ENCODE measurements around the gene PSMA6. TPM values are rescaled to one million over a fixed set of nuclear protein-coding genes. Genes with fewer than 3 reads are reported as not detected.
A peak's percentile ranks its signal among the peaks of the same experiment; 100 is the strongest.
"Not testable (repeated sequence)": the region's sequence is repeated elsewhere in the genome, so short reads cannot be mapped to it uniquely, and the experiment has no call there.

The PSMA6 gene
- polyA plus RNA-seq, 1 donor (not counting 4 experiments of a cell fraction or from before 2014, with no cell fraction given) = 326 TPM

DNA sequence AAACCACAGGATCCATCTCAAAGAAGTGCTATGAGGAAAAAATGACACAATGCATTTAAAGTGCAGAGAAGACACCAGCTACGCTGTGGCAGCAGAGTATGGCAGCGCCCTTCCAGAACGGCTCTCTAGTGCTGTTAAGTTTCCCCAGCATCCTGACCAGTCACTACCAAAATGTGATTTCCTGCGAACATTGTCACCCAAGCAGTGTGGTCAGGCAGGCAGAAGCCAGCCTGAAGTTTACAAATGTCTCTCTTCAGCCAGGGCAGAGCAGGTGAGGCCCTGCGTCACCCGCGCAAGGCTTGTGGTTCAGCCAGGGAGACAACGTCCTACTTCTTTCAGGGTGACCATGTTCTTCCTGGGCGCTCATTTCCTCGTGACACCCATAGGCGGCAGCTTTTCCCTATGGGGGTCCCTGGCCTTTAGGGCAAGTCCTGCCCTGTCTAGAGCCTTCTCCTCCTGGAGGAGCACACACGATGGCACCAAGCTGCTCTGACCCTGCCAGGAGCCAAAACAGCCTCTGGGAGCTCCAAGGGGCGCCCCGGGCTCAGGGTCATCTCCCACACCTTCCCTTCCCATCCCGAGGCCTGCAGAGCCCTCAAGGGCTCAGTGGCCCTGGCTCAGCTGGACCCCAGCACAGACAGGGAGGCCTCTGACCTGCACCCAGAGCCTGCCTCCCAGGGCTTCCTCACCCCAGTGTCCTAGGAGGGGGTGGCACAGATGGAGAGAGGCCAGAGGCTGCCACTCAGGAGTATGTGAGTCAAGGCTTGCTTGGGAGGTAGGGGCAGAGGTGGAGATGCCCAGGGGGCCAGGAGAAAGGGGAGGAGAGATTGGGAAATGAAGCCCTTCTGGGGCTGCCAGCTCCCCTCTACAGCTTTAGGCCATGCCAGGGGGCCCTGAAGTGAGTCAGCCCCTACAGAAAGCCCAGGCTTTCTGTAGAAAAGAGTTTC is 41.9 kb downstream of the PSMA6 start:
- DNase-seq (ENCODE audit: low read depth, low spot score) = no peak
- dilution Hi-C loops (cut with MboI; ENCODE audit: extremely low pct_ligation_motif_present, low sequenced_read_pairs) = no loop called here
- Histone ChIP-seq H3K4me1 (ENCODE audit: control insufficient read depth, extremely low read depth, insufficient read depth, low read length) (peaks cover 62% of the 10 kb centered on the region), H3K27me3 (ENCODE audit: control insufficient read depth, extremely low read depth, insufficient read depth, low read length) (no peaks in the 10 kb centered on the region), H3K27ac (ENCODE audit: control insufficient read depth, insufficient read depth, low read length) (peak overlapping the region; percentile 95), H3K9me3 (ENCODE audit: control insufficient read depth, low read depth, low read length) (no peaks in the 10 kb centered on the region), H3K4me3 (ENCODE audit: control insufficient read depth in 2 of 3, extremely low read depth in 1 of 3, insufficient read depth in 2 of 3, low read depth in 1 of 3, low read length in 3 of 3) (no peak overlapping the region), H4K20me1 (ENCODE audit: control insufficient read depth, extremely low read depth, insufficient read depth, low read length) (no peaks in the 10 kb centered on the region), H3K79me2 (ENCODE audit: control insufficient read depth, insufficient read depth, low read length) (no peaks in the 10 kb centered on the region), H3K4me2 (ENCODE audit: control insufficient read depth, extremely low read depth, insufficient read depth, low read depth, low read length) (peak overlapping the region; percentile 72), H2AFZ (ENCODE audit: control insufficient read depth, low read length) (no peak overlapping the region), H3K36me3 (ENCODE audit: control insufficient read depth in 2 of 2, extremely low read depth in 1 of 2, insufficient read depth in 2 of 2, low read length in 2 of 2) (no peaks in the 10 kb centered on the region), H3K9ac (ENCODE audit: control insufficient read depth, extremely low read depth, insufficient read depth, low read length) (no peak overlapping the region), H3K9me1 (ENCODE audit: control insufficient read depth, extremely low read depth, insufficient read depth, low read length) (no peaks in the 10 kb centered on the region)
- no peak for TF ChIP-seq EZH2 (IDR thresholded peaks at IDR 0.05; ENCODE audit: low read length)
- TF ChIP-seq, protein P1, sequence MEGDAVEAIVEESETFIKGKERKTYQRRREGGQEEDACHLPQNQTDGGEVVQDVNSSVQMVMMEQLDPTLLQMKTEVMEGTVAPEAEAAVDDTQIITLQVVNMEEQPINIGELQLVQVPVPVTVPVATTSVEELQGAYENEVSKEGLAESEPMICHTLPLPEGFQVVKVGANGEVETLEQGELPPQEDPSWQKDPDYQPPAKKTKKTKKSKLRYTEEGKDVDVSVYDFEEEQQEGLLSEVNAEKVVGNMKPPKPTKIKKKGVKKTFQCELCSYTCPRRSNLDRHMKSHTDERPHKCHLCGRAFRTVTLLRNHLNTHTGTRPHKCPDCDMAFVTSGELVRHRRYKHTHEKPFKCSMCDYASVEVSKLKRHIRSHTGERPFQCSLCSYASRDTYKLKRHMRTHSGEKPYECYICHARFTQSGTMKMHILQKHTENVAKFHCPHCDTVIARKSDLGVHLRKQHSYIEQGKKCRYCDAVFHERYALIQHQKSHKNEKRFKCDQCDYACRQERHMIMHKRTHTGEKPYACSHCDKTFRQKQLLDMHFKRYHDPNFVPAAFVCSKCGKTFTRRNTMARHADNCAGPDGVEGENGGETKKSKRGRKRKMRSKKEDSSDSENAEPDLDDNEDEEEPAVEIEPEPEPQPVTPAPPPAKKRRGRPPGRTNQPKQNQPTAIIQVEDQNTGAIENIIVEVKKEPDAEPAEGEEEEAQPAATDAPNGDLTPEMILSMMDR (optimal IDR thresholded peaks at IDR 0.05 in 1 of 3, IDR thresholded peaks at IDR 0.05 in 1 of 3, conservative IDR thresholded peaks at IDR 0.05 in 1 of 3; ENCODE audit: extremely low read depth in 1 of 3, insufficient read depth in 2 of 3, low read length in 3 of 3) = no peak
- no peak for FAIRE-seq

DNA sequence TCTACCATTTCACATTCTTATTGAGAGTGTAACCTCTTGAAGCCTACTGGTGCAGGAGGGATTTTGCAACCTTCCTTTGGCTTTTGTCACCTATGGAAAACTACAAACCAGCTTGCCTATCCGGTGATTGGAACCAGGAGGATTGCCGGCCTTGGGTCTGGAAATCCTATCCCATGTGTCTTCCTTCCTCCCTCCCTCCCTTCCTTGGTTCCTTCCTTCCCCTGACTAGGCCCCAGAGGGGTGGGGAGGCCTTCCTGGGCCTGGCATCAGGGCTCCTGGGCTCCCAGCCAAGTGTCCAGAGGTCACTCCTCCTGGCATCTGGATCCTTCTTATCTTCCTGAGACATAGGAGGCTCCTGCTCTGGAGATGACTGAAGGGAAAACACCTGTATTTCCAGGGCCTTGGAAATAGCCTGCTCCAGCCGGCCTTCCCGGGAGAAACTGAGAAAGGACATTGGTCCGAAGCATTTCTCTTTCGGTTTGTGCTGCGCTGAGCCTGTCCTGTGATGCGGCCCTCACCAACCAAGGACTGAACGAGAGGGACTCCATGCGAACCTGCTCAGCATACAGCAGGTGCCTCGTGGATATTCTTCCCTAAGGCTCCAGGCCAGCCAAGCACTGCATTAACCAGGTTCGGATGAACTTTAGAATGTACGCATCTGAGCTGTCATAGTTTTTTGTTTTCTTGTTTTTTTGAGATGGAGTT is 43.4 kb downstream of the PSMA6 start:
- no peak overlapping the region for H3K4me2 ChIP-seq (ENCODE audit: control insufficient read depth, extremely low read depth, insufficient read depth, low read depth, low read length)
- DNase-seq (ENCODE audit: low read depth, low spot score) = no peak

DNA sequence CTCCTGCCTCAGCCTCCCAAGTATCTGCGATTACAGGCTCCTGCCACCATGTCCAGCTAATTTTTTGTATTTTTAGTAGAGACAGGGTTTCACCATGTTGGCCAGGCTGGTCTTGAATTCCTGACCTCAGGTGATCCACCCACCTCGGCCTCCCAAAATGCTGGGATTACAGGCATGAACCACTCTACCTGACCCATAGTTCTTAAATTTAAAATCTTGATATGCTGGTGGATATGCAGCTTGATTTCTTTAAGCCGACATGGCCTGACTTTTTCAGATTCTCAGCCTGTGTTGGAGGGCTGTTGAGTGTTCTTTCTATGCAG is 44.0 kb downstream of the PSMA6 start:
- H4K20me1 ChIP-seq (ENCODE audit: control insufficient read depth, extremely low read depth, insufficient read depth, low read length); FAIRE-seq; H3K36me3 ChIP-seq (ENCODE audit: control insufficient read depth in 2 of 2, extremely low read depth in 1 of 2, insufficient read depth in 2 of 2, low read length in 2 of 2); H3K4me3 ChIP-seq (ENCODE audit: control insufficient read depth in 2 of 3, extremely low read depth in 1 of 3, insufficient read depth in 2 of 3, low read depth in 1 of 3, low read length in 3 of 3); H3K79me2 ChIP-seq (ENCODE audit: control insufficient read depth, insufficient read depth, low read length); DNase-seq (ENCODE audit: low read depth, low spot score); H3K9me1 ChIP-seq (ENCODE audit: control insufficient read depth, extremely low read depth, insufficient read depth, low read length); H3K27me3 ChIP-seq (ENCODE audit: control insufficient read depth, extremely low read depth, insufficient read depth, low read length); dilution Hi-C loops (cut with MboI; ENCODE audit: extremely low pct_ligation_motif_present, low sequenced_read_pairs); H3K9me3 ChIP-seq (ENCODE audit: control insufficient read depth, low read depth, low read length): not testable (repeated sequence)
- peak overlapping the region; percentile 78 for H3K4me2 ChIP-seq (ENCODE audit: control insufficient read depth, extremely low read depth, insufficient read depth, low read depth, low read length)
- H3K9ac ChIP-seq (ENCODE audit: control insufficient read depth, extremely low read depth, insufficient read depth, low read length) = peak overlapping the region; percentile 26
- H2AFZ ChIP-seq (ENCODE audit: control insufficient read depth, low read length) = peak overlapping the region; percentile 50
- H3K27ac ChIP-seq (ENCODE audit: control insufficient read depth, insufficient read depth, low read length) = peak overlapping the region; percentile 78
- peaks cover 62% of the 10 kb centered on the region for H3K4me1 ChIP-seq (ENCODE audit: control insufficient read depth, extremely low read depth, insufficient read depth, low read length)

More for the DNA sequence above, 43.4 kb downstream of the PSMA6 start:
- Histone ChIP-seq H3K9ac (ENCODE audit: control insufficient read depth, extremely low read depth, insufficient read depth, low read length) (no peak overlapping the region), H3K27ac (ENCODE audit: control insufficient read depth, insufficient read depth, low read length) (no peak overlapping the region), H3K79me2 (ENCODE audit: control insufficient read depth, insufficient read depth, low read length) (no peaks in the 10 kb centered on the region), H3K27me3 (ENCODE audit: control insufficient read depth, extremely low read depth, insufficient read depth, low read length) (no peaks in the 10 kb centered on the region), H3K9me1 (ENCODE audit: control insufficient read depth, extremely low read depth, insufficient read depth, low read length) (no peaks in the 10 kb centered on the region), H3K4me3 (ENCODE audit: control insufficient read depth in 2 of 3, extremely low read depth in 1 of 3, insufficient read depth in 2 of 3, low read depth in 1 of 3, low read length in 3 of 3) (no peak overlapping the region), H3K36me3 (ENCODE audit: control insufficient read depth in 2 of 2, extremely low read depth in 1 of 2, insufficient read depth in 2 of 2, low read length in 2 of 2) (no peaks in the 10 kb centered on the region), H3K4me1 (ENCODE audit: control insufficient read depth, extremely low read depth, insufficient read depth, low read length) (peaks cover 62% of the 10 kb centered on the region), H2AFZ (ENCODE audit: control insufficient read depth, low read length) (peak overlapping the region; percentile 34), H3K9me3 (ENCODE audit: control insufficient read depth, low read depth, low read length) (no peaks in the 10 kb centered on the region), H4K20me1 (ENCODE audit: control insufficient read depth, extremely low read depth, insufficient read depth, low read length) (no peaks in the 10 kb centered on the region)
- TF ChIP-seq, protein P1 (optimal IDR thresholded peaks at IDR 0.05 in 1 of 3, IDR thresholded peaks at IDR 0.05 in 1 of 3, conservative IDR thresholded peaks at IDR 0.05 in 1 of 3; ENCODE audit: extremely low read depth in 1 of 3, insufficient read depth in 2 of 3, low read length in 3 of 3) = no peak
- TF ChIP-seq EZH2 (IDR thresholded peaks at IDR 0.05; ENCODE audit: low read length) = no peak
- FAIRE-seq = no peak
- dilution Hi-C loops (cut with MboI; ENCODE audit: extremely low pct_ligation_motif_present, low sequenced_read_pairs) = no loop called here
